NT2/D1 (cell line): ENCODE data around the gene FKBP10.

Experiments used
- YY1 ChIP-seq: IDR thresholded peaks from 2 replicates; pipeline ENCODE4 v1.6.1; 2011; ENCODE audit not compliant: insufficient read length, insufficient read depth
- ZNF274 ChIP-seq: IDR thresholded peaks from 2 replicates; pipeline ENCODE4 v1.6.1; 2011; ENCODE audit warnings: mild to moderate bottlenecking, low read depth, low read length

- TF ChIP-seq YY1: no peak
- TF ChIP-seq ZNF274: no peak
Measured at GRCh38 chr17:41773731-41774193, 39.0 kb upstream of the FKBP10 start.
